NK-92 treated with Interleukin-12 subunit alpha and Interleukin-12 subunit beta, amount 100 ng/mL, for 24 hours (cell line): ENCODE results near the gene RNF25.
"Not testable (repeated sequence)": the region's sequence is repeated elsewhere in the genome, so short reads cannot be mapped to it uniquely, and the experiment has no call there.

ENCODE experiments used
- DNase-seq: peaks from one replicate; lab custom pipeline; 2025; lab: John Stamatoyannopoulos, UW

RNF25 gene, protein sequence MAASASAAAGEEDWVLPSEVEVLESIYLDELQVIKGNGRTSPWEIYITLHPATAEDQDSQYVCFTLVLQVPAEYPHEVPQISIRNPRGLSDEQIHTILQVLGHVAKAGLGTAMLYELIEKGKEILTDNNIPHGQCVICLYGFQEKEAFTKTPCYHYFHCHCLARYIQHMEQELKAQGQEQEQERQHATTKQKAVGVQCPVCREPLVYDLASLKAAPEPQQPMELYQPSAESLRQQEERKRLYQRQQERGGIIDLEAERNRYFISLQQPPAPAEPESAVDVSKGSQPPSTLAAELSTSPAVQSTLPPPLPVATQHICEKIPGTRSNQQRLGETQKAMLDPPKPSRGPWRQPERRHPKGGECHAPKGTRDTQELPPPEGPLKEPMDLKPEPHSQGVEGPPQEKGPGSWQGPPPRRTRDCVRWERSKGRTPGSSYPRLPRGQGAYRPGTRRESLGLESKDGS

GRCh38 chr2:218671654-218672566 lies at the start of gene RNF25, which contains the start of gene STK36:
Gene RNF25 (minus strand): TSS chr2:218672002. CDS start chr2:218671970, 32 bp downstream.
Gene STK36 (plus strand): TSS chr2:218672086. CDS start chr2:218672830, 744 bp downstream.
- peak; percentile 77 for DNase-seq

DNA sequence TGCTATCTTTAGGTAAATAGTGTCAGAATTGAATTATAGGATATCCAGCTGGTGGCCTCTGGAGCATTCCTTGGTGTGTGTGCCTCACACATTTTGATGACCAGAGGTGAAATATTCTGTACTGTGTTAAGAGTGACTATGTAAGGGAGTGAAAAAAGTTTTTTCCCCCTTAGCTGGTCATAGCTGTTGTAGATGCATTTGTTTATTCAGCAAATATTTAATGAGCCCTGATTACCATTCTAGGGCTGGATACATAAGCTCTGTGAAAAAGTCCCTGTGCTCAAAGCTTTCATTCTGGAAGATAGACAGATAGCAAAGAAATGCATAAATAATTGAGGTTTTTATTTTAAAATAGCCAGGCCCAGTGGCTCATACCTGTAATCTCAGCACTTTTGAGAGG lies 49.7 kb upstream of the RNF25 start:
- DNase-seq: no peak

- no peak for DNase-seq
Measured at GRCh38 chr2:218720048-218721041, 48.5 kb upstream of the RNF25 start.

DNA sequence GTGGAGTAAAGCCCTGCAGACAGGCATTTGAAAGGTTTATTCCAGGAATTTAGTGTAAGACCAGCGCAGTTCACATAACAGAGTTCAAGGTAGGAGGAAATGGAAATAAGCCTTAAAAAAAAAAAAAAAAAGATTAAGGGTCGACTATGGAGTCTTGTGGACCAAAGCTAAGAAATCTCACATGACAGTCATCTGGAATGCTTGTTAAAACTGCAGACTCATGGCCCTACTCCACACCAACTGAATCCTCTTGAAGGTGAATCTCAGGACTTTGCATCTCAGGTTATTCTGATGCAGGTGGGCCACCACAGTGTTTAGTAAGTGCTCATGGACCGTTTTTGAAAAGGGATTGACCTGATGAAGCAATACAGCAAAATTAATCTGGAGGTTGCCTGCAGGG lies 47.7 kb upstream of the RNF25 start:
- DNase-seq: no peak

GRCh38 chr2:218718058-218718457 lies 46.3 kb upstream of the RNF25 start:
- DNase-seq: no peak

DNA sequence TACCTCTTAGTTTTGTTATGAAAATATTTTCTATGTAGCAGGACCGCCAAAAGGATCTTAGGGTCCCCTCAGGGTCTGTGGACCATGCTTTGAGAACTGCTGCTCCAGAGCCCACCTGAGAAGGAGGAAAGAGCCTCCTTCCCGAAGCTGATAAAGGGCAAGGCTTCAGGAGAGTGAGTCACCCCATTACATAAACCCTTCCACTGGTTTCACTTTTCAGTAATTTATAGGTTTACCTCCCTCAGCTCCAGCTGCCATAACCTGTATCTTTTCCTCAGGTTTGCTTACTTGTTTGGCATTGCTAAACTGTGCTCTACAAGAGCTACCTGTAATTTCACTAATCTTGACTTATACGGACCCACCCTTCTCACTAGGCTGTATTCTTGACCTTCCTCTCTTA lies 45.5 kb upstream of the RNF25 start:
- DNase-seq: no peak

GRCh38 chr2:218716070-218716469 lies 44.3 kb upstream of the RNF25 start:
- no peak for DNase-seq

DNA sequence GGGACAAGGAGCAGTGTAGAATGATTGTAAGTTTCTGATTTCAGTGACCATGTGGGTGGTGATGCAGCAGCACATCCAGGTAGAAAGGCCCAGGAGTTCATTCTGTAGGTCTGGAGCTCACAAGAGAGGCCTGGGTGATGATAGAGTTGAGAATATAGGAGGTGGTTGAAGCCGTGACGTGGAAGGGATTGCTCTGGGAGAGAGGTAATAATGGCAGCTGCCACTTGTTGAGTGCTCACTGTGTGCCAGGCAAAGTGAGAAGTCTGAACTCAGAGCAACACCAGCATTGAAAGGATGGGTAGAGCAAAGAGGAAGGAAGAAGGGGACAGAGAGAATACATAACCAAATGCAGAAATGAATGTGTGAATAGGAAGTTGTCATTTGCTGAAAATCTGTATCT lies 42.1 kb upstream of the RNF25 start:
- DNase-seq: no peak

GRCh38 chr2:218711550-218711929 lies 39.7 kb upstream of the RNF25 start:
- no peak for DNase-seq

DNA sequence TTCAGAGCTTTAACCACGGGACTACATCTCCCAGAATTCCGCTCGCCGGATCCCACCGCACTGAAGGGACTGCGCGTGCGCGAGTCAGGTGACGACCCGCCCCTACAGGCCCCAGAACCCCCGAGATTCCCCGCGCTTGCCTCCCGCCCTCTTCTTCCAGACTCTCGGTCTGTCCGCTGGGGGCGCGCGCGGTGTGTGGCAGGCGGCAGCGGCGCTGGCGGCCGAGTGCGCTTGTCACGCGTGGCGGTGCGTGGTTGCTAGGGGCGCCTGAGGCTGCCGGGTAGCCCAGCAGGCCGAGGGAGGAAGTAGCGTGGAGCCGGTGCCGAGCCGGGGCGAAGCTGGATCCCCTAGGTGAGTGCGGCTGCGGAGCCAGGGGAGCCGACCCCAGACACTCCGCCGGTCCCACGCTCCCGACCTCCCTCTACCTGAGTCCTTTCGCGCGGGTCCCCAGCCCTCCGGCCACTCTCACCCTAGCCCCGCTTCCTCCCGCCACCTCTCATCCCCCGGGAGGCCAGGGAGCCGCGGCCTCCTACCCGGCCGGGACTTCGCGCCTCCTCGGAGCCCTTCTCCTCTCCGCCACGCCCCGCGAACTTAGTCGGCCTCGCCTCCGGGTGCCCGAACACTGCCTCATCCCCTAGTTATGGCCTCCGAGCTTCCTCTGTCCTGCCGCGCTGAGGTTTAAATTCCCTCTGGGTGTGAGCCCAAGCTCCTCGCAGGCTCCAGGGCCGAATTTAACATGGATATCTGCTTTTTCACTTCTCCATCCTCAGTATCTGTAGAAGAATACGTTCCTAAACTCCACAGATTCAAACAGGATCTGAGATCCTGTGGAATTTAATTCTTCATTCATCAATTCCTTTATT lies 39.1 kb upstream of the RNF25 start, which contains the start of gene TTLL4:
Gene TTLL4 (plus strand): TSS at position 149 of the 863 bp plus-strand sequence. CDS start 26,842 bp downstream, outside the sequence.
- DNase-seq: peak; percentile 99

GRCh38 chr2:218710334-218710686 lies 38.5 kb upstream of the RNF25 start:
- DNase-seq: no peak

- no peak for DNase-seq
Measured at GRCh38 chr2:218709908-218710307, 38.1 kb upstream of the RNF25 start.

GRCh38 chr2:218708086-218708485 lies 36.3 kb upstream of the RNF25 start:
- no peak for DNase-seq

- no peak for DNase-seq
Measured at GRCh38 chr2:218703341-218703740, 31.5 kb upstream of the RNF25 start.

GRCh38 chr2:218701806-218702205 lies 30.0 kb upstream of the RNF25 start:
- no peak for DNase-seq

GRCh38 chr2:218698885-218699284 lies 27.1 kb upstream of the RNF25 start:
- no peak for DNase-seq

GRCh38 chr2:218694405-218695145 lies 22.8 kb upstream of the RNF25 start:
- no peak for DNase-seq

DNA sequence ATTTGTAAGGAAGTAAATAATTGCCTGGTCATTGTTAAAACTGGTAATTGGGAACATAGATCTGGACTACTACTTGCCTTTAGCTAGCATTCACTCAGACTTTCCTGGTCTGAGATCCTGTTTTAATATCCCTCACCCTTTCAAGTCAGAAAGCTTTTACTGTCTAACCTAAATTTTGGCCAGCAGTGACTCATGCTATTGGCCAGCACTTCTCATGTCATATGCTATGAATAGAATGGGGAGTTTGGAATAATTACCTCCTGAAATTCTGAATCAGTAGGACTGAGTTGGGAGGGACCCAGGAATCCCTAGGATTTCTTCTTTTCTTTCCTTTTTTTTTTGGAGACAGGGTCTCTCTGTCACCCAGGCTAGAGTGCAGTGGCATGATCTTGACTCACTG lies 19.4 kb upstream of the RNF25 start:
- no peak for DNase-seq

GRCh38 chr2:218687400-218688060 lies 15.7 kb upstream of the RNF25 start:
- DNase-seq: not testable (repeated sequence)
